Colonic mucosa (tissue), 4 donors: ENCODE measurements around the gene MAPK10. TPM values are rescaled to one million over a fixed set of nuclear protein-coding genes. Genes with fewer than 3 reads are reported as not detected.

Source experiments
- DNase-seq: peaks from one replicate; pipeline ENCODE4 v3.0.0-alpha.2; 2020
- H3K27ac ChIP-seq: fragments of 200-600 bp; one replicate; pipeline ENCODE4 v1.8.0; 2021
- H3K27me3 ChIP-seq: fragments of 200-600 bp; one replicate; pipeline ENCODE4 v1.8.0; 2021
- H3K36me3 ChIP-seq: fragments of 200-600 bp; one replicate; pipeline ENCODE4 v1.8.0; 2021
- H3K4me1 ChIP-seq: fragments of 200-600 bp; one replicate; pipeline ENCODE4 v1.8.0; 2021; ENCODE audit warnings: mild to moderate bottlenecking
- H3K4me3 ChIP-seq: fragments of 200-600 bp; one replicate; pipeline ENCODE4 v1.8.0; 2021
- H3K9ac ChIP-seq, 2 donors: one replicate each; pipeline ENCODE4 v1.7.0; 2013; ENCODE audit warnings: control low read depth in 2 of 2, low read depth in 2 of 2, low read length in 2 of 2
- H3K9me3 ChIP-seq: fragments of 200-600 bp; one replicate; pipeline ENCODE4 v1.8.0; 2021
- intact Hi-C: fragments of 100-400 bp; cut with DNase I; formaldehyde crosslinking; loops from one replicate; pipeline ENCODE4 v1.14.1; 2022
- total RNA-seq, 2 donors: library from RNA; stranded (reverse); fragmentation: NEBNext Ultra II Directional in 1 of 2; extraction: Animal tissue kit (Norgen Biotek cat#: 25700) in 1 of 2; gene quantifications; one replicate each; pipeline ENCODE4 v1.2.1, GENCODE V29; 2021
- TF ChIP-seq, protein P1 (sequence below): fragments of 200-600 bp; IDR thresholded peaks from one replicate; pipeline ENCODE4 v1.8.0; 2022; ENCODE audit warnings: antibody characterized with exemption, mild to moderate bottlenecking
- donor health status: healthy.
- donor health status: DM: no; HTN: no; CAD: no.
- donor health status: DM: no; HTN: no; CAD: no.

Gene MAPK10
- total RNA-seq, 2 donors from 2014 or later, result 2.6 to 4.4 TPM

GRCh38 chr4:86235549-86235948, 124.3 kb downstream of the MAPK10 start:
- no peak overlapping the region for H3K9ac ChIP-seq
- H3K4me3 ChIP-seq, result no peak overlapping the region
- intact Hi-C loops, result no loop called here
- H3K36me3 ChIP-seq, result no peaks in the 10 kb centered on the region
- H3K9me3 ChIP-seq, result no peaks in the 10 kb centered on the region
- no peaks in the 10 kb centered on the region for H3K27me3 ChIP-seq
- TF ChIP-seq, protein P1, sequence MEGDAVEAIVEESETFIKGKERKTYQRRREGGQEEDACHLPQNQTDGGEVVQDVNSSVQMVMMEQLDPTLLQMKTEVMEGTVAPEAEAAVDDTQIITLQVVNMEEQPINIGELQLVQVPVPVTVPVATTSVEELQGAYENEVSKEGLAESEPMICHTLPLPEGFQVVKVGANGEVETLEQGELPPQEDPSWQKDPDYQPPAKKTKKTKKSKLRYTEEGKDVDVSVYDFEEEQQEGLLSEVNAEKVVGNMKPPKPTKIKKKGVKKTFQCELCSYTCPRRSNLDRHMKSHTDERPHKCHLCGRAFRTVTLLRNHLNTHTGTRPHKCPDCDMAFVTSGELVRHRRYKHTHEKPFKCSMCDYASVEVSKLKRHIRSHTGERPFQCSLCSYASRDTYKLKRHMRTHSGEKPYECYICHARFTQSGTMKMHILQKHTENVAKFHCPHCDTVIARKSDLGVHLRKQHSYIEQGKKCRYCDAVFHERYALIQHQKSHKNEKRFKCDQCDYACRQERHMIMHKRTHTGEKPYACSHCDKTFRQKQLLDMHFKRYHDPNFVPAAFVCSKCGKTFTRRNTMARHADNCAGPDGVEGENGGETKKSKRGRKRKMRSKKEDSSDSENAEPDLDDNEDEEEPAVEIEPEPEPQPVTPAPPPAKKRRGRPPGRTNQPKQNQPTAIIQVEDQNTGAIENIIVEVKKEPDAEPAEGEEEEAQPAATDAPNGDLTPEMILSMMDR, result no peak
- DNase-seq, result no peak
- H3K4me1 ChIP-seq, result no peaks in the 10 kb centered on the region
- no peak overlapping the region for H3K27ac ChIP-seq

GRCh38 chr4:86233681-86234080, 126.2 kb downstream of the MAPK10 start:
- no peak for DNase-seq
- Histone ChIP-seq H3K9ac (no peak overlapping the region), H3K4me1 (no peaks in the 10 kb centered on the region), H3K36me3 (no peaks in the 10 kb centered on the region), H3K9me3 (no peaks in the 10 kb centered on the region), H3K4me3 (no peak overlapping the region), H3K27me3 (no peaks in the 10 kb centered on the region), H3K27ac (no peak overlapping the region)
- TF ChIP-seq, protein P1, result no peak
- intact Hi-C loops, result no loop called here

DNA sequence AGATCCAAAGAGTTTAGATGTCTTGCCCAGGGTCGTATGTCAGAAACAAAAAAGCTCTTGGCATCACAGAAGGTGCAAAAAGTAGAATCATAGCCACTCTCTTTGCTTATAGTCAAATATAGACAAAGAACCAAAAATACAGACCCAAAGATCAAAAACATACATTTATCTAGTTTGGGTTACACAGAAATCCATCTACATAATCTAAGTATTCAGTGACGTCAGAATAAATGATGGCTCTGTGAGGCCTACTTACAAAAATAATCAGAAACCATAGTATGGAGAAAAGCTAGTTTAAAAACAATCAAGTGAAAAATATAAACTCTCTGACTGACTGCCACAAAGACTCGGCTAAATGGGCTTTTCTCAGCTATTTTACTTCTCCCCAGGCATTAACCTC, 126.8 kb downstream of the MAPK10 start:
- TF ChIP-seq, protein P1, result no peak
- intact Hi-C loops, result no loop called here
- Histone ChIP-seq H3K4me1 (no peaks in the 10 kb centered on the region), H3K9ac (no peak overlapping the region), H3K4me3 (no peak overlapping the region), H3K9me3 (no peaks in the 10 kb centered on the region), H3K27me3 (no peaks in the 10 kb centered on the region), H3K27ac (no peak overlapping the region), H3K36me3 (no peaks in the 10 kb centered on the region)
- DNase-seq, result no peak

- no peaks in the 10 kb centered on the region for H3K36me3 ChIP-seq
- H3K27ac ChIP-seq, result no peak overlapping the region
- intact Hi-C loops, result no loop called here
- no peaks in the 10 kb centered on the region for H3K9me3 ChIP-seq
- H3K27me3 ChIP-seq, result no peaks in the 10 kb centered on the region
- TF ChIP-seq, protein P1, result no peak
- H3K4me1 ChIP-seq, result no peaks in the 10 kb centered on the region
- no peak overlapping the region for H3K9ac ChIP-seq
- no peak overlapping the region for H3K4me3 ChIP-seq
- no peak for DNase-seq
These were observed 136.4 kb downstream of the MAPK10 start for GRCh38 chr4:86223472-86223871.

DNA sequence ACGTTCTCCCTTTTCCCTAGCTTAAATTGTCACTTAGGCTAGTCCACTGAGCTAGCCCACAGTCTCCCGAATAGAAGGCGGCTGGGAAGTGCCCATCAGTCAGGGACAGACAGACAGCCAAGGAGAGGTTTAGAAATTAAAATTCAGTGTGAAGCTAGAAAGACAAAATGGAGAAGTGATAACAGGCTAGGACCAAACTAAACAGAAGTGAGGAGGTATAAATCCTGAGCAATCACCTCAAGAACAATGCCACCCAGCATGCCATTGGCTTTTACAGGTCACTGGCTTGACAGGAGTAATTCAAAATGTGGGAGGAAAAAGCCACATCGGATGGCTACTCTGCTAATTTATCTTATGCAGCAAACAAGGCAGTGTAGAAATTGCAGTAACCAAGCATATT, 138.9 kb downstream of the MAPK10 start:
- Histone ChIP-seq H3K4me3 (no peak overlapping the region), H3K27ac (no peak overlapping the region), H3K4me1 (no peaks in the 10 kb centered on the region), H3K36me3 (no peaks in the 10 kb centered on the region), H3K27me3 (no peaks in the 10 kb centered on the region), H3K9ac (no peak overlapping the region), H3K9me3 (no peaks in the 10 kb centered on the region)
- intact Hi-C loops, result no loop called here
- TF ChIP-seq, protein P1, result no peak
- DNase-seq, result no peak

DNA sequence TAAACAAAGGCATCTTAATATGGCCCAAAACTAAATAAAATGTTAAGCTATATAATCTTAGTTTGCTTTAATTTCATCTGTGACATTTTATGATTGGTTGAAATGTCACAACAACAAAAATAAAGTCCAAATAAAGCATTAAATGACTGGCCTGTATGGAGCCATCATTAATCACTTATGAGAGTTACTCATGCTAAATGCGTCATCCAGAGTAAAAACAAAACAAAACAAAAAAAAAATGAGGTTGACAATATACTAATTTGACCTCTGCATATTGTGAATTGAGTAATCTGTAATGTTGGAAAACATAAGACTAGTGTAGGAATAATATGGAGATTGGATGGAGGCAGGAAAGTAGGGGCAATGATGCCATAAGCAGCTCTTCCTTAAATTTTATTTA, 139.7 kb downstream of the MAPK10 start:
- no peaks in the 10 kb centered on the region for H3K27me3 ChIP-seq
- no peaks in the 10 kb centered on the region for H3K9me3 ChIP-seq
- TF ChIP-seq, protein P1, result no peak
- intact Hi-C loops, result no loop called here
- H3K4me1 ChIP-seq, result no peaks in the 10 kb centered on the region
- H3K9ac ChIP-seq, result no peak overlapping the region
- H3K36me3 ChIP-seq, result no peaks in the 10 kb centered on the region
- no peak for DNase-seq
- H3K4me3 ChIP-seq, result no peak overlapping the region
- no peak overlapping the region for H3K27ac ChIP-seq
